Calu3 (cell line): ENCODE measurements around the gene GABBR1. TPM values are rescaled to one million over a fixed set of nuclear protein-coding genes. Genes with fewer than 3 reads are reported as not detected.
"Not testable (repeated sequence)": the region's sequence is repeated elsewhere in the genome, so short reads cannot be mapped to it uniquely, and the experiment has no call there.

ENCODE experiments used
- BruUV-seq: library from RNA; stranded (reverse); fragments of 400-500 nt; replicated peaks from 2 replicates; lab custom pipeline; 2021; lab: Mats Ljungman, UMichigan
- CTCF ChIA-PET: fragments of 300-600 bp; sonication (Branson Sonifier 250); formaldehyde crosslinking; loops from one replicate; lab custom pipeline; 2022; ENCODE audit warnings: antibody characterized with exemption; lab: Charles Lee
- DNase-seq: peaks from one replicate; pipeline ENCODE4 v3.0.0; 2022
- H3K27ac Mint-ChIP-seq: one replicate; pipeline ENCODE4 v1.8.0; 2022; ENCODE audit warnings: mixed read lengths; ENCODE audit not compliant: unreplicated experiment
- H3K27me3 Mint-ChIP-seq: one replicate; pipeline ENCODE4 v1.8.0; 2022; ENCODE audit warnings: mixed read lengths; ENCODE audit not compliant: unreplicated experiment
- H3K36me3 Mint-ChIP-seq: one replicate; pipeline ENCODE4 v1.8.0; 2022; ENCODE audit warnings: mild to moderate bottlenecking, moderate library complexity, mixed read lengths; ENCODE audit not compliant: insufficient read depth, unreplicated experiment
- H3K4me1 Mint-ChIP-seq: one replicate; pipeline ENCODE4 v1.8.0; 2022; ENCODE audit warnings: mild to moderate bottlenecking, low read depth, mixed read lengths; ENCODE audit not compliant: unreplicated experiment
- H3K4me3 Mint-ChIP-seq: one replicate; pipeline ENCODE4 v1.8.0; 2022; ENCODE audit warnings: mild to moderate bottlenecking, low read depth, moderate library complexity, mixed read lengths; ENCODE audit not compliant: unreplicated experiment
- H3K9me3 Mint-ChIP-seq: one replicate; pipeline ENCODE4 v1.8.0; 2022; ENCODE audit warnings: low read depth, mixed read lengths; ENCODE audit not compliant: unreplicated experiment
- CTCF ChIP-seq: fragments of 200-600 bp; IDR thresholded peaks from one replicate; pipeline ENCODE4 v1.8.0; 2022; ENCODE audit warnings: antibody characterized with exemption; ENCODE audit not compliant: unreplicated experiment
- intact Hi-C: fragments of 100-400 bp; cut with micrococcal nuclease; formaldehyde crosslinking; loops from one replicate; pipeline ENCODE4 v1.10.0; 2022; ENCODE audit not compliant: unreplicated experiment
- total RNA-seq: library from RNA; stranded (reverse); gene quantifications from 2 replicates; pipeline ENCODE4 v1.2.3, GENCODE V29; 2022

The GABBR1 gene
- total RNA-seq, 1 experiment from 2014 or later: 42.2 TPM

GRCh38 chr6:29666826-29667130, 33.8 kb upstream of the GABBR1 start:
- CTCF ChIA-PET: interaction anchor here (2.9 kb wide), 1 partner anchor 13 kb away, joined by 13 read pairs; no protein-coding TSS in a partner anchor
- intact Hi-C loops: no loop called here

GRCh38 chr6:29665942-29666825, 33.2 kb upstream of the GABBR1 start:
- DNase-seq: no peak
- Mint-ChIP-seq H3K27me3 (peaks cover 41% of the 10 kb centered on the region), H3K27ac (no peak overlapping the region), H3K9me3 (no peaks in the 10 kb centered on the region), H3K4me3 (no peak overlapping the region), H3K36me3 (no peaks in the 10 kb centered on the region), H3K4me1 (no peaks in the 10 kb centered on the region)
- intact Hi-C loops: no loop called here
- TF ChIP-seq CTCF: no peak
- no TSS peak for BruUV-seq
- CTCF ChIA-PET: interaction anchor here (2.9 kb wide), 1 partner anchor 12 kb away, joined by 13 read pairs; no protein-coding TSS in a partner anchor

More at GRCh38 chr6:29666826-29667130, 33.8 kb upstream of the GABBR1 start:
- no peaks in the 10 kb centered on the region for H3K9me3 Mint-ChIP-seq
- no peak overlapping the region for H3K4me3 Mint-ChIP-seq
- H3K27me3 Mint-ChIP-seq: peaks cover 47% of the 10 kb centered on the region
- no peak for TF ChIP-seq CTCF
- H3K36me3 Mint-ChIP-seq: no peaks in the 10 kb centered on the region
- no peaks in the 10 kb centered on the region for H3K4me1 Mint-ChIP-seq
- BruUV-seq: no TSS peak
- DNase-seq: no peak
- no peak overlapping the region for H3K27ac Mint-ChIP-seq

- H3K27me3 Mint-ChIP-seq: peaks cover 25% of the 10 kb centered on the region
- no peaks in the 10 kb centered on the region for H3K36me3 Mint-ChIP-seq
- CTCF ChIA-PET: interaction anchor here (0.9 to 1.6 kb wide), 2 partner anchors 10 to 21 kb away, joined by 3 to 5 read pairs; no protein-coding TSS in a partner anchor
- no peak overlapping the region for H3K27ac Mint-ChIP-seq
- no peaks in the 10 kb centered on the region for H3K9me3 Mint-ChIP-seq
- H3K4me3 Mint-ChIP-seq: no peak overlapping the region
- intact Hi-C loops: no loop called here
- BruUV-seq: no TSS peak
- no peak for DNase-seq
- H3K4me1 Mint-ChIP-seq: no peaks in the 10 kb centered on the region
- TF ChIP-seq CTCF: no peak
These were observed 30.5 kb upstream of the GABBR1 start for GRCh38 chr6:29663300-29664042.

GRCh38 chr6:29661502-29662141, 28.6 kb upstream of the GABBR1 start:
- BruUV-seq, H3K4me1 Mint-ChIP-seq, H3K27me3 Mint-ChIP-seq, H3K36me3 Mint-ChIP-seq, intact Hi-C loops, H3K27ac Mint-ChIP-seq, DNase-seq, H3K9me3 Mint-ChIP-seq, H3K4me3 Mint-ChIP-seq: not testable (repeated sequence)
- CTCF ChIA-PET: interaction anchor here (0.6 to 3.2 kb wide), 5 partner anchors 8 to 592 kb away, joined by 3 to 12 read pairs (median 4); no protein-coding TSS in a partner anchor
